ENCODE results near the gene SLC35B3. TPM values are rescaled to one million over a fixed set of nuclear protein-coding genes. Genes with fewer than 3 reads are reported as not detected.

Gene SLC35B3
- total and polyA plus RNA-seq, 2 of the 8 experiments (the other 6 are each of a cell fraction or from before 2014, with no cell fraction given): 5.5 to 9.8 TPM

- DNase-seq (ENCODE audit: low read depth in 1 of 2, low spot score in 2 of 2): no peak
- WGBS, 2 experiments (ENCODE audit: extremely low coverage in 1 of 2, insufficient coverage in 1 of 2, insufficient read length in 1 of 2, insufficient replicate concordance in 2 of 2, low coverage in 1 of 2, low lambda C conversion rate in 2 of 2, missing lambda C conversion rate in 1 of 2): 84% methylated on average over 1 of the region's 1 CpG; no CpG with 5 or more reads in 1 of the 2 experiments
- TF ChIP-seq JUND (IDR thresholded peaks at IDR 0.05; ENCODE audit: low read length) (no peak), RNF2 (IDR thresholded peaks at IDR 0.05; ENCODE audit: borderline replicate concordance, low read depth, low read length, missing control alignments, poor library complexity, severe bottlenecking) (no peak)
Observed at GRCh38 chr6:8478418-8478817, 43.1 kb upstream of the SLC35B3 start.

More at GRCh38 chr6:8478418-8478817, 43.1 kb upstream of the SLC35B3 start:
- Histone ChIP-seq H2AFZ (ENCODE audit: low read length) (no peak overlapping the region), H3K56ac (replicated peaks; ENCODE audit: insufficient read length, low read depth, low read length) (no peak overlapping the region), H4K8ac (ENCODE audit: extremely low read depth, insufficient read depth, low read length) (no peak overlapping the region), H3K4me2 (ENCODE audit: insufficient read depth in 1 of 2, low read depth in 2 of 2, low read length in 2 of 2) (no peak overlapping the region), H4K20me1 (replicated peaks in 1 of 2; ENCODE audit: control insufficient read depth in 1 of 2, insufficient read depth in 2 of 2, low read length in 2 of 2) (no peaks in the 10 kb centered on the region), H2BK5ac (ENCODE audit: low read depth, low read length) (no peak overlapping the region), H4K5ac (ENCODE audit: insufficient read length, low read depth, low read length) (no peak overlapping the region), H3K4me3 (ENCODE audit: extremely low read depth in 1 of 4, insufficient read depth in 2 of 4, low read depth in 3 of 4, low read length in 4 of 4) (no peak overlapping the region), H3K4me1 (replicated peaks in 1 of 4; ENCODE audit: control insufficient read depth in 3 of 4, insufficient read depth in 4 of 4, low read length in 3 of 4) (no peaks in the 10 kb centered on the region), H3K27ac (ENCODE audit: low read depth, low read length) (no peak overlapping the region), H2BK20ac (ENCODE audit: low read length) (no peak overlapping the region), H3K23ac (ENCODE audit: insufficient read length) (no peak overlapping the region), H3K14ac (ENCODE audit: insufficient read length) (no peak overlapping the region), H2BK120ac (replicated peaks; ENCODE audit: low read depth, low read length) (no peak overlapping the region), H3K18ac (ENCODE audit: extremely low read depth, low read length) (no peak overlapping the region), H2BK12ac (ENCODE audit: low read depth, low read length) (no peak overlapping the region), H4K91ac (replicated peaks; ENCODE audit: insufficient read length, low read length) (no peak overlapping the region), H3K23me2 (ENCODE audit: low read depth, low read length) (no peaks in the 10 kb centered on the region), H3K79me1 (ENCODE audit: low read depth, low read length) (no peaks in the 10 kb centered on the region), H3K27me3 (replicated peaks in 1 of 4; ENCODE audit: control insufficient read depth in 3 of 4, extremely low read depth in 1 of 4, insufficient read depth in 3 of 4, low read length in 3 of 4) (no peaks in the 10 kb centered on the region), H3K9ac (replicated peaks in 1 of 4; ENCODE audit: extremely low read depth in 1 of 4, low read depth in 3 of 4, low read length in 3 of 4) (no peak overlapping the region), H2BK15ac (ENCODE audit: low read length) (no peak overlapping the region), H3K9me3 (ENCODE audit: insufficient read depth in 2 of 2, low read depth in 1 of 2, low read length in 1 of 2) (no peaks in the 10 kb centered on the region), H2AK5ac (ENCODE audit: low read depth, low read length) (no peak overlapping the region), H3K79me2 (ENCODE audit: control insufficient read depth in 1 of 2, insufficient read depth in 2 of 2, low read length in 2 of 2) (no peaks in the 10 kb centered on the region), H3K4ac (replicated peaks; ENCODE audit: insufficient read length, low read depth, low read length) (no peak overlapping the region), H3K36me3 (ENCODE audit: control insufficient read depth in 2 of 4, insufficient read depth in 4 of 4, low read length in 3 of 4) (no peaks in the 10 kb centered on the region)
- POLR2A ChIA-PET (ENCODE audit: partially characterized antibody): no interaction called here
- CTCF ChIA-PET (ENCODE audit: partially characterized antibody): no interaction called here
- FAIRE-seq: no peak

All from H1 (cell line).